Lower leg skin (tissue), 3 donors: Measurements from ENCODE around the gene OGFOD1.

Experiments used
- POLR2A ChIP-seq, 2 donors: fragments of 450-650 bp; IDR thresholded peaks; one replicate each; pipeline ENCODE4 v1.6.1; 2016 to 2017; ENCODE audit warnings: antibody characterized with exemption in 2 of 2, mild to moderate bottlenecking in 1 of 2, moderate library complexity in 1 of 2
- TF ChIP-seq, protein P1 (sequence below), 3 donors: fragments of 450-650 bp; IDR thresholded peaks; one replicate each; pipeline ENCODE4 v1.5.1; 2016; ENCODE audit warnings: antibody characterized with exemption in 3 of 3, mild to moderate bottlenecking in 3 of 3, moderate library complexity in 2 of 3

- TF ChIP-seq, protein P1, sequence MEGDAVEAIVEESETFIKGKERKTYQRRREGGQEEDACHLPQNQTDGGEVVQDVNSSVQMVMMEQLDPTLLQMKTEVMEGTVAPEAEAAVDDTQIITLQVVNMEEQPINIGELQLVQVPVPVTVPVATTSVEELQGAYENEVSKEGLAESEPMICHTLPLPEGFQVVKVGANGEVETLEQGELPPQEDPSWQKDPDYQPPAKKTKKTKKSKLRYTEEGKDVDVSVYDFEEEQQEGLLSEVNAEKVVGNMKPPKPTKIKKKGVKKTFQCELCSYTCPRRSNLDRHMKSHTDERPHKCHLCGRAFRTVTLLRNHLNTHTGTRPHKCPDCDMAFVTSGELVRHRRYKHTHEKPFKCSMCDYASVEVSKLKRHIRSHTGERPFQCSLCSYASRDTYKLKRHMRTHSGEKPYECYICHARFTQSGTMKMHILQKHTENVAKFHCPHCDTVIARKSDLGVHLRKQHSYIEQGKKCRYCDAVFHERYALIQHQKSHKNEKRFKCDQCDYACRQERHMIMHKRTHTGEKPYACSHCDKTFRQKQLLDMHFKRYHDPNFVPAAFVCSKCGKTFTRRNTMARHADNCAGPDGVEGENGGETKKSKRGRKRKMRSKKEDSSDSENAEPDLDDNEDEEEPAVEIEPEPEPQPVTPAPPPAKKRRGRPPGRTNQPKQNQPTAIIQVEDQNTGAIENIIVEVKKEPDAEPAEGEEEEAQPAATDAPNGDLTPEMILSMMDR (IDR thresholded peaks at IDR 0.05): no peak
- no peak for TF ChIP-seq POLR2A (IDR thresholded peaks at IDR 0.05)
Observed at GRCh38 chr16:56505181-56505580, 53.8 kb downstream of the OGFOD1 start.
